ENCODE data around the gene FHAD1.

FHAD1 gene

DNA sequence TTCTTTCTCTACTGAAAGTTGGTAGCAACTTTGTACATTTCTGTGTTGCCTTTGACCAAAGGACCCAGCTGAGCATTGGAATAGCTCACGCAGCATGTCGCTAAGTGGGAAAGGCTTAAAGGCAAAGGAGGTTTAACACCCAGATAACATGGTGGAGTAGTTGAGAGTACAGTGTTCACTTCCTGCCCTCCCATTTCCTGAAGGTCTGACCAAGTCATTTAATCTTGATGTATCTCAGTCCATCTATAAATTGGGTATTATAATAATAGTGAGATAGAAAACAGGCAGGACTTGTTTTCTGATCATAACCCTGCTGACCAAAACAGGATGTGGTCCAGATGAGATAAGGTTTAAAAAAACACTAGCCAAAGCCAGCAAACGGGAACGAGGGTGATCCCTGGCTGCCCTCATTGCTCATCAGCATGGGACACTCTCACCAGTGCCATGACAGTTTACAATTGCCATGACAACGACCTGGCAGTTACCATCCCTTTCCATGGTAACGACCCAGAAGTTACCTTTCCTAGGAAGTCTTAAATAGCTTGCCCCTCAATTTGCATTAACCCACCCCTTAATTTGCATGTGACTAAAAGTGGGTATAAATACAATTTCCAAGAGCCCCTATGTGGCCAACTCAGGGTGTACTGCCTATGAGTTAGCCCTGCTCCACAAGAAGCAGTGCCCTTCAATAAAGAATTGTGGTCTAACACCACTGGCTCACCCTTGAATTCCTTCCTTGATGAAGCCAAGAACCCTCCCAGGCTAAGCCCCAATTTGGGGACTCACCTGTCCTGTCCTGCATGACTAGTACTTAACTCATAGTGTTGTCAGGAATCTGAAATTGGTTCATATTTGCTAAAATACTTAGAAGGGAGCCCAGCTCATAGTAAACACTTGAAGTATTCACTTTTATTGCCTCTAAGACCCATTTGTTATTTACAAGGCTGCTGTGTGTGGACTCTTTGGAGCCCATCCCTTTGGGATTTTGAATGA, 28.4 kb upstream of the FHAD1 start:
- DNase-seq (ENCODE audit: low read depth): no peak

DNA sequence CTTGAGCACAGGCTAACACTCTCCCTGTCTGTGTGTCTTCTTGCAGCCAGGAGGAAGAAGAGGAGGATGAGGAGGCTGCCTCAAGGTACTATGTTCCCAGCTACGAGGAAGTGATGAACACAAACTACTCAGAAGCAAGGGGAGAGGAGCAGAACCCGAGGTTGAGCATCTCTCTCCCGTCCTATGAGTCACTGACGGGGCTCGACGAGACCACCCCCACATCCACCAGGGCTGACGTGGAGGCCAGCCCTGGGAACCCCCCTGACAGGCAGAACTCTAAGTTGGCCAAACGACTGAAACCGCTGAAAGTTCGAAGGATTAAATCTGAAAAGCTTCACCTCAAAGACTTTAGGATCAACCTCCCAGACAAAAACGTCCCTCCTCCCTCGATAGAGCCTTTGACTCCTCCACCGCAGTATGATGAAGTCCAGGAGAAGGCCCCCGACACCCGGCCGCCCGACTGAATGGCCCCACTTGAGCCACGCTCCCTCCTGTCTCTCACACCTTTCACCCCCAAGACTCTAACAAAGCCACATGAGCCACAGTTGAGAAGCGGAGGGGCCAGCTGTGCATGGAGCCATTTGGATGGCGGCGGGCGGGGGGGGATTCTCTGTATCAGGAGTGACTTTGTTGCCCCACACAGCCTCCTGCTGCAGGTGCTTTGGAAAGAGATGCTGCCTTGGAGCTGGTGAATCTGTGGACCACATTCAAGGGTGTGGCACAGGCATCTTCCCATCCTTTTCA, 27.6 kb upstream of the FHAD1 start:
- no peak for DNase-seq (ENCODE audit: low read depth)

DNA sequence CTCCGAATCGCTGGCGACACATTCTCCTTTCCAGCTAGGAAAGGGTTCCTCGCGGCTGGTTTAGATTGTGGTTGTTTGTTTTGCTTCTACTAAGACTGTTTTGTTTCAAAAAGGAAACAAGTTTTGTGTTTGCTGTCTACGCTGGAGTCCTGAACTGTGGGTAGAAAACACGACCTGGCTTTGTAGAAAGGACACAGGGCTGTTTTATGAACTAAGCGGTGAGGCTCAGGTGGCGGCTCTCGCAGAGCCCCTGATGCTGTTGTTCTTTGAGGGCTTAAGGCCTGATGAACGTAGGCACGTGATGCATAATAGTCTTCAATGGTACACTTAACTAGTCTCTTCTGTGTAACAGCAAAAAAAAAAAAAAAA, 27.0 kb upstream of the FHAD1 start:
- DNase-seq (ENCODE audit: low read depth): no peak

DNA sequence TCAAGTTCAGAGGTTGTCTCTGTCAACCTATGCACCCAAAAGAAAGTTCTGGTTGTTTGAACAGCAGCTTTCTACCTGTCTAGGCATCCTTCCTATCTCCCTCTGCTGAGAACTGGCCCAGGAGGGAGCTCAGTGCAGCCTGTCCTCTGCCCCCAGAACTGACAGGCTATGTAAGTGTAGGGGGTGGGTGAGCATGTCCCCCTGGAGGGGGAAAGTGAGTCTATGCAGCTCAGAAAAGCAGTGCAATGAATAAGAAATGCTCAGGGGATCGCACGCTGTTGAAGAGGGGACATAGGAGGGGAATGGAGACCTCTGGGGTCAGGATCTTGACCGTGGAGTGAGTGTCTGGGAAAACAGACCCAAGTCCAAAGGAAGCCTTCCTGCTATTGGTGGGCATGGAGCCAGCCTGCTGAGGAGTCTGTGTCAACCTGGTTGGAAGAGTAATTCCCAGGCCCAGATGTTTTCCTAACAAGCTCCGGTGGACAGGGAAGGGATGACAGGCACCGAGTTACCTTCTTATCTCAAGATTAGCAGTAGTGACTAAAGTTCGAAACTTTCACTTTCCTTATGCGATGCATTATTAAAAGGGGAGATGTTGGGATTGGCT, 26.1 kb upstream of the FHAD1 start:
- no peak for DNase-seq (ENCODE audit: low read depth)

DNA sequence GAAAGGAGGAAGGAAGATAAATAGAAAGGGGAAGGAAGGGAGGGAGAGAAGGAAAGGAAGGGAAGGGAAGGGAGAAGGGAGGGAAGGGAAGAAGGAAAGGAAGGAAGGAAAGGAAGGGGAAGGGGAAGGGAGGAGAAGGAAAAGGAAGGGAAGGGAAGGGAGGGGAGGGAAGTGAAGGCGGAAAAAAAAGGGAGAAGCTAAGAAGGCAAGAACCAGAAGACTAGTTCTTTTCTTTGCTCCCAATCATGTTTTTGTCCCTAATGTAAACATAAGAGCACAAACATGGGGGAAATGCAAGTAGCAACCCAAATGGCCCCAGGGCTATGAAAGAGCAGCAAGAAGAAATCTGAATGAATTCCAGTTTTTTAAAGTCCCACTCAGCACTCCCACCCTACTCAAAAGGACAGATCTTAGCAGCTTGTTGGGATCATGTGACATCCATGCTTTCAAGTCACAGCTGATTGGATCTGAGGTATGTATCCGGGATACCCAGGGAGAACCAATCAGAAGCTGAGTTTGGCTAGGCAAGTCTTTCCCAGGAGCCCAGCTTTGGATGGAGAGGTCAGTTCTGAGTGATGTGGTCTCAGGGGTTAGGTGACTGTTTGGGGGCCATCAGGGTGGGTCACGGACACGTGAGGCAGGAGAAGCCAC, 24.2 kb upstream of the FHAD1 start:
- no peak for DNase-seq (ENCODE audit: low read depth)

DNA sequence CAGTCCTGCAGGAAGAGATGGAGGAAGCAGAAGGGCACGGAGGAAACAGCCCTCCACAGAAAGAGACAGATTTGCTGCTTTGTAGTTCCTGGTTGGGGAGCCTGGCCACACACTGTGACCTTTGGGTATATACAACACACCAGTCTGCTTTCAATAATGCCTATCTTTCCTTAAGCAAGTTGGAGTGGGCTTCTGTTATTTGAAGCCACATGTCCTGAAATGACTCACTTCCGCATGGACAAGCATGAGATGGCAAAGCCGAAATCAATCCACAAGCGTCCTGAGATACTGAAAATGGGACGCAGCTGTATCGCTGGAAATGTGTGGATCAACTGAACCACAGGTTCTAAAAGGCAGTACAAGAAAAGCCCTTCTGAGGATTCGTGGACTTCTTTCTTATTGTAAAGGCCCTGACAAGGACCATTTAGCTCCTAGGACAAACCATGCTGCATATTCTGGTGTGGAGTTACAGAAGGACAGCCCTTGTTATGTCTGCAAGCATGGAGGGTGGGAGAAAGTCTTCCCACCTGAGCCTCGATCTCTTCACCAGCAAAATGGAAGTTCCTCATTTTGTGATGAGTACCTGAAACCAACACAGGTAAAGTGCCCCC, 22.7 kb upstream of the FHAD1 start:
- DNase-seq (ENCODE audit: low read depth): no peak

DNA sequence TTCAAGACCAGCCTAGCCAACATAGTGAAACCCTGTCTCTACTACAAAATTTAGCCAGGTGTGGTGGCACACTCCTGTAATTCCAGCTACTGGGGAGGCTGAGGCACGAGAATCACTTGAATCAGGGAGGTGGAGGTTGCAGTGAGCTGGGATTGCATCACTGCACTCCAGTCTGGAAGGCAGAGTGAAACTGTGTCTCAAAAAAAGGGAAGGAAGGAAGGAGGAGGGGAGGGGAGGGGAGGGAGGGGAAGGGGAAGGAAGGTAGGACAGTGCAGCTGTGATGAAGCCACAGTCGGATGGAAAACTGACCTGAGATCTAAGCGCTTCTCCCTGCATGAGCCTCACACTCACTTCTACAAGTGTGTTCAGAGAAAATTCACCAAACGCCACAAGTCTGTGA, 22.0 kb upstream of the FHAD1 start:
- DNase-seq (ENCODE audit: low read depth): no peak

DNA sequence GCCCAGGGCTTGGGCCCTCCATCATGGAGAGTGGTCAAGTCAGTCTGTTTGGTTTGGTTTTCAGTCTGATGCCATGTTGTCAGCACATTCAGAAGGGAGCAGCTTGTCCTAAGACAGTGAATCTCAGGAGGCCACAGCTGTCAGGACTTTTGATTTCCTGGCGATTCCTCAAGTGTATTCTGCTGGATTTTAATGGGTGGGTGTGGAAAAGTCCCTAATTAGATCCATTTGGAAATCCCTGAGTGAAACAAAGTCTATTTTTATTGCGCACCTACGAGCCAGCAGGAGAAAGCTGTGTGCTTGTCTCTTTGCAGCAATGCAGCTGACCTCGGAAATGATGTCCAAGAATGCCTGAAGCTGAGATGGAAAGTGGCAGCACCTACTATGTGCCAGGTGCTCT, 21.6 kb upstream of the FHAD1 start:
- DNase-seq (ENCODE audit: low read depth): no peak

DNA sequence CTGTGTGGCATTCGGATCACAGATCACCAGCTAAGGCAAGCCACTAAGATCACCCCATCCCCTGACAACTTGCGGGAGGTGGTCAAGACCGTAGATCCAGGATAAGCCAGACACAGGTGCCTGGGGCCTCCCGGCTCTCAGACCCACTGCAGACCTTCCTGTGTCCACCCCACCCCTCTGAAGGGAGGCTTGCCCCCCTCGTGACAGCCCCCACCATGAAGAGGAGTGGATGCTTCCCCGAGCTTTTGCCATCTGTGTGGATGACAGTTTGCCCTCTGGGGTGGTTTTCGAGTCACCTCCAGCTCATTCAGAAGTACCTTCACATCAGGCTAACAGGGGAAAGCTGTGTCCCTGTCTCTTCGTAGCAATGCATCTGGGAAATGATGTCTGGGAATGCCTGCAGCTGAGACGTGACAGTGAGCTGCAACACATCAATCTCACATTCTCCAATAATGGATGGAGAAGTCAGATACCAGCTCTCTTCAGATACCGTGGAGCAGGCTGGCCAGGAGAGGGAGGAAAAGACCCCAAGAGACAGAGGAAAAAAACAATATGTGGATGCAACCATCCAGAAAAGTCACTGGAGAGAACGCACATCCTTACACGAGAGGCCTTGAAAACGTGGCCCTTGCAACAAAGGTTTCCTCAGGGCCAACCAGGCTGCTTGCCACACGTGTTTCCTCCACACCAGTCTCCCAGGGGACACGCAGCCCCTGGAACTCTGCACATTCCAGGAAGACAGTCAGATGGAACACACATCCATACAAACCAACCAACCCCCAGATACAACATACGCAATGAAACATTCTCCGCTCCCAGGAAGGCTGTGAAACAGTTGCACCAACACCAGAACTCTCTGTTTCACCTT, 20.4 kb upstream of the FHAD1 start:
- no peak for DNase-seq (ENCODE audit: low read depth)

DNA sequence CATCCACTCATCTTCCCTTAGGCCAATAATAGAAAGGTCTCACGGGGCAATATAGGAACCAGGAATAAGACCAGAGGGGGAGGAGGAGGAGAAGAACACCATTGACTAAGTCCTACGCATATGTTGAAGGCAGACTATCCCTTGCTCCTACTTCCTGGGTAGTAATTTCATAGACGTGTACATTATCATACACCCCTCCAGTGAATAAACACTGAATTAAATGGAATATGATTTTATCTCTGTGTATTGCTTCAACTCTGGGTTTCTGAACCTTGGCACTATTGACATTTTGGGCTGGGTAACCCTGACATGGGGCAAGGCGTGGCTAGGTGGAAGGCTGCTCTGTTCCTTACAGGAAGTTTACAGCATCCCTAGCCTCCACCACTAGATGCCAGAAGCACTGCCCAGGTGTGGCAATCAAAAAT, 17.3 kb upstream of the FHAD1 start:
- DNase-seq (ENCODE audit: low read depth): no peak

DNA sequence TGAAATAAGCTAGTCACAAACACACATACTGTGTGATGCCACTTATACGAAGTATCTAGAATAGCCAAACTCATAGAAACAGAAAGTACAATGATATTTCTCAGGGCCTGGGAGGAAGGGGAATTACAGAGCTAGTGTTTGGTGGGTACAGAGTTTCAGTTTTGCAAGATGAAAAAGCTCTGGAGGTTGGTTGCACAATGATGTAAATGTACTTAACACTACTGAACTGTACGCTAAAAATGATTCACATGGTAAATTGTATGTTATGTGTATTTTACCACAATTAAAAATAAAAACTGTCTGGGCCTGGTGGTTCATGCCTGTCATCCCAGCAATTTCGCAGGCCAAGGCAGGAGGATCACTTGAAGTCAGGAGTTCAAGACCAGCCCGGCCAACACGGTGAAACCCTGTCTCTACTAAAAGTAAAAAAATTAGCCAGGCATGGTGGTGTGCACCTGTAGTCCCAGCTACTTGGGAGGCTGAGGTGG, 15.3 kb upstream of the FHAD1 start:
- no peak for DNase-seq (ENCODE audit: low read depth)

DNA sequence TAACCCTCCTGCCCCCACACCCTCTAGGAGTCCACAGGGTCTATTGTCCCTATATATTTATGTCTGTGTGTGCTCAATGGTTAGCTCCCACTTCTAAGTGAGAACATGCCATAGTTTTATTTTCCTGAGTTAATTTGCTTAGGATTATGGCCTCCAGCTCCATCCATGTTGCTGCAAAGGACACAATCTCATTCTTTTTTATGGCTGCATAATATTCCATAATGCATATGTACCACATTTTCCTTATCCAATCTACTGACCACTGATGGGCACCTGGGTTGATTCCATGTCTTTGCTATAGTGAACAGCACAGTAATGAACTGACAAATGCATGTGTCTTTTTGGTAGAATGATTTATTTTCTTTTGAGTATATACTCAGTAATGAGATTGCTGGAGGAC, 13.3 kb upstream of the FHAD1 start:
- DNase-seq (ENCODE audit: low read depth): no peak

DNA sequence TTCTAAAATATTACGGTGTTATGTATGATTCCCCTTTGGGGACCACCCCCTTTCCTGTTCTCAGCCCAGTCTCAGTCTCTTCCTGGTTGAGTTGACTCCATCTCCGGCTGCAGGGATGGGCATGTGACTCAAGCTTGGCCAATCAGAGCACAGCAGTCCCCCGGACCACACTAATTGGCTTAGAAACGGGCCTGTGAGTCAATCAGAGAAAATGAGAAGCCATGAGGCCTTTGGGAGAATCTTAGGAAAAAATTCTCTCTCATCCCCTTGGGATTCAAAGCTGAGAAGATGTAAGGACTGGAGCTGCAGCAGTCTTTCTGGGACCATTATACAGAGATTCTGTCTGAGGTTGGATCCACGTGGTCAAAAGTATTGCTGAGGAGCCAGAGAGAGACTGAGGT, 10.7 kb upstream of the FHAD1 start:
- DNase-seq (ENCODE audit: low read depth): no peak

DNA sequence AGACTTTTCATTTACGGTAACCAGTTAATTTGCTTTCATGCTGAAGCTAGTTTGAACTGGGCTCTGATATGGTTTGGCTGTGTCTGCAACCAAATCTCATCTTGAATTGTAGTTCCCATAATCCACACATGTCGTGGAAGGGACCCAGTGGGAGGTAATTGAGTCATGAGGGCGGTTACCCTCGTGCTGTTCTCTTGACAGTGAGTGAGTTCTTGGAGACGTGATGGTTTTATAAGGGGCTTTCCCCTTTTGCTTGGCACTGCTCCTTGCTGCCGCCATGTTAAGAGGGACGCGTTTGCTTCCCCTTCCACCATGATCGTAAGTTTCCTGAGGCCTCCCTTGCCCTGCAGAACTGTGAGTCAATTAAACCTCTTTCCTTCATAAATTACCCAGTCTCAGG, 10.3 kb upstream of the FHAD1 start:
- no peak for DNase-seq (ENCODE audit: low read depth)

DNA sequence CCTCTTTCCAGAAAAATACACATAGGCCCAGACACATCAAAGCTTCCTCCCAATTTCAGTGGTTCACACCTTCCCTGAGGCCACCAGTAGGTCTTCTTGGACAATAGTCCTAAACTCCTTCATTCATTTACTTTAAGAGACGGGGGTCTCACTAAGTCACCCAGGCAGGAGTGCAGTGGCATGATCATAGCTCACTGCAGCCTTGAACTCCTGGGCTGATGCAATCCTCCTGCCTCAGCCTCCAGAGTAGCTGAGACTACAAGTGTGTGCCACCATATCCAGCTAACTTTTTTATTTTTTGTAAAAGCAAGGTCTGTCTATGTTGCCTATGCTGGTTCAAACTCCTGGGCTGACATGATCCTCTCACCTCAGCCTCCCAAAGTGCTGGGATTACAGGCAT, 8.2 kb upstream of the FHAD1 start:
- DNase-seq (ENCODE audit: low read depth): no peak

DNA sequence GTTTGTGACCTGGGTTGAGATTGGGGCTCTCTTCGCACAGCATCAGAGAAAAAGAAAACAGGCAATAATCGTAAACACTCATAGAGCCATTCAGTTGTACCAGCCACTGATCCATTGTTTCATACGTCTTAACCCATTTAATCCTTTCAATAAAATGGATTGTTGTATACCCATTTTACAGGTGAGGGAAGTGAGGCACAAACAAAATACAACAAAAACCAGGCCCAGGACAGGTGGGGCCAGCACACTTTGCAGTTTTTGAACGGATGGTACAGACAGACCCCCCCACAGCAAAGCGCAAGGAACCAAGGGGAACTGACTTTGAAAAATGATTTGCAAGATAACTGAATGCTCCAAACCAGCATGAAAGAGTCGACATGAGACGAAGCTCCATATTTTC, 4.3 kb upstream of the FHAD1 start:
- DNase-seq (ENCODE audit: low read depth): no peak

DNA sequence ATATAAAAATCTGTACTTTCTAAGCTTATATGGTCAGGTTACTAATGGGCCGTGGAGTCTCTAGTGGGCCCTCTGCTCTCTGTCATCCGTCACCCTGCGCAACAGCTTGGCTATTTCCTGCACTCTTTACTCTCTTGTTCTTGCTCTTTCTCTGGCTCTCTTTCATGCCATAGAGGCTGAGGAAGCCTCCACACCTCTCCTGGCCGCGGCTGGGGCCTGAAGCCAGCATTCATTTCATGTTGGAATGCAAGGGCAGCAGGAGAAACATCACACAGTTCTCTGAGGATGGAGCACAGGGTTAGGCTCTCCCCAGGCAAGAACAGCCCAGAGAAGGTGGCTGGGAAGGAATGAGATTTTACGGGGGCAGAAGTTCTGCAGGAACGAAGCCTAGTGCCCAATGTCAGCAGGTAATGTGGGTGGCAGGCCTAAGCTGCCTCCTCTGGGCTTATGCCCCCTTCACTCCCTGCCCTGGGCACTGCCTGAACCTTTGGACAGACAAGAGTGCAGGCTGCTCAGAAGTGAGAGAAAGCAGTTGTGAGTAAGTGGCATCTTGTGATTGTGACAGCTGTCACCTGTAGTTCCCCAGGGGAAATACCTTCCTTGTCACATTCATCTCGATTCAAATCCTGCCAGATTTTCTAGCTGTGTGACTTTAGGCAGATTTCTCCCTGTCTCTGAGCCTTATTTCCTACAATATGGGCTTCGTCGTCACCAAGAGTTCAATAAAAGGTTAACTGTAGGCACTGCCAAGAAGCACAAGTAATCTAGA, 3.6 kb upstream of the FHAD1 start:
- no peak for DNase-seq (ENCODE audit: low read depth)

DNA sequence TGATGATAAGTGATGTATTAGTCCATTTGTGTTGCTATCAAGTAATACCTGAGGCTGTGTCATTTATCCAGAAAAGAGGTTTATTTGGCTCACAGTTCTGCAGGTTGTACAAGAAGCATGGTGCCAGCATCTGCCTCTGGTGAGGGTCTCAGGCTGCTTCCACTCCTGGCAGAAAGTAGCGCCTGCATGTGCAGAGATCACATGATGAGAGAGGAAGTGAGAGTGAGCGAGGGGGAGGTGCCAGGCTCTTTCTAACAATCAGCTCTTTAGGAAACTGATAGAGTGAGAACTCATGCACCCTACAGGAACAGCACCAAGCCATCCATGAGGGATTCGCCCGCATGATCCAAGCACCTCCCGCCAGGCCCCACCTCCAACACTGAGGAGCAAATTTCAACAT, 2.2 kb upstream of the FHAD1 start:
- no peak for DNase-seq (ENCODE audit: low read depth)

DNA sequence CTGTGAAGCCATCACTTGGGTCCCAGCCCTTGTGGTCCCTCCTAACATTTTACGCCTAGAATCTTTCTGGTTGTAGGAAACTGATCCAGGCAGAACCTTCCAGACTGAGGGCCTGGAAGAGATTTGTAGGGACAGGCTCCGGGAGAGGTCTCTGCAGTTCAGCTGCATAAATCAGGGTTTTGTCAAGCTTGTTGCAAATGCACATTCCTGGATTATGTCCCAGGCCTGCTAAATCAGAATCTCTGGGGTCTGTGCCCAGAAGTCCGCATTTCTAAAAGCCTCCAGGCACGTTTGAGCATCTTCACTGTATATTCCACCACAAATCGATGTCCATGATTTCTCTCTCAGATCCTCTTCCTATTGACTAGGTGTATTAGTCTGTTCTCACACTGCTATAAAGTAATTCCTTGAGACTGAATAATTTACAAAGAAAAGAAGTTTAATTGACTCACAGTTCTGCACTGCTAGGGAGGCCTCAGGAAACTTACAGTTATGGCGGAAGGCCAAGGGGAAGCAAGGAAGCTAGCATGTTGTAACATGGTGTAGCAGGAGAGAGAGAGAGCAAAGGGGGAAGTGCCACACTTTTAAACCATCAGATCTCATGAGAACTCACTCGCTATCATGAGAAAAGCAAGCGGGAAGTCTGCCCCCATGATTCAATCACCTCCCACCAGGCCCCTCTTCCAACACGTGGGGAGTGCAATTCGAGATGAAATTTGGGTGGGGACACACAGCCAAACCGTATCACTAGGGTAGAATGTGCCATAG, 1.2 kb upstream of the FHAD1 start:
- DNase-seq (ENCODE audit: low read depth): no peak

Measured in activated gamma-delta T cell treated with anti-CD3 and anti-CD28 coated beads, Interleukin-2, amount 50 U/mL, for 16 hours (primary cell).